ENCODE results near the gene BMP2K. TPM values are rescaled to one million over a fixed set of nuclear protein-coding genes. Genes with fewer than 3 reads are reported as not detected.

The BMP2K gene
- total and polyA plus RNA-seq, 2 of the 8 experiments (the other 6 are each of a cell fraction or from before 2014, with no cell fraction given): 15.6 to 24.1 TPM

GRCh38 chr4:78758085-78758484 lies 18.1 kb upstream of the BMP2K start:
- Histone ChIP-seq H2BK20ac (ENCODE audit: low read length) (no peak overlapping the region), H3K27ac (ENCODE audit: low read depth, low read length) (no peak overlapping the region), H3K79me2 (ENCODE audit: control insufficient read depth in 1 of 2, insufficient read depth in 2 of 2, low read length in 2 of 2) (no peaks in the 10 kb centered on the region), H4K20me1 (replicated peaks in 1 of 2; ENCODE audit: control insufficient read depth in 1 of 2, insufficient read depth in 2 of 2, low read length in 2 of 2) (no peaks in the 10 kb centered on the region), H2AK5ac (ENCODE audit: low read depth, low read length) (no peak overlapping the region), H2BK5ac (ENCODE audit: low read depth, low read length) (no peak overlapping the region), H2BK12ac (ENCODE audit: low read depth, low read length) (no peak overlapping the region), H2AFZ (ENCODE audit: low read length) (no peak overlapping the region), H2BK15ac (ENCODE audit: low read length) (no peak overlapping the region), H3K79me1 (ENCODE audit: low read depth, low read length) (no peaks in the 10 kb centered on the region), H3K9ac (replicated peaks in 1 of 4; ENCODE audit: extremely low read depth in 1 of 4, low read depth in 3 of 4, low read length in 3 of 4) (no peak overlapping the region), H3K23ac (ENCODE audit: insufficient read length) (no peak overlapping the region), H4K8ac (ENCODE audit: extremely low read depth, insufficient read depth, low read length) (no peak overlapping the region), H3K56ac (replicated peaks; ENCODE audit: insufficient read length, low read depth, low read length) (no peak overlapping the region), H3K4ac (replicated peaks; ENCODE audit: insufficient read length, low read depth, low read length) (no peak overlapping the region), H3K14ac (ENCODE audit: insufficient read length) (no peak overlapping the region), H3K4me1 (replicated peaks in 1 of 4; ENCODE audit: control insufficient read depth in 3 of 4, insufficient read depth in 4 of 4, low read length in 3 of 4) (no peaks in the 10 kb centered on the region), H3K9me3 (ENCODE audit: insufficient read depth in 2 of 2, low read depth in 1 of 2, low read length in 1 of 2) (no peaks in the 10 kb centered on the region), H3K4me2 (ENCODE audit: insufficient read depth in 1 of 2, low read depth in 2 of 2, low read length in 2 of 2) (no peak overlapping the region), H3K23me2 (ENCODE audit: low read depth, low read length) (no peaks in the 10 kb centered on the region), H4K5ac (ENCODE audit: insufficient read length, low read depth, low read length) (no peak overlapping the region), H3K27me3 (replicated peaks in 1 of 4; ENCODE audit: control insufficient read depth in 3 of 4, extremely low read depth in 1 of 4, insufficient read depth in 3 of 4, low read length in 3 of 4) (no peaks in the 10 kb centered on the region), H3K4me3 (ENCODE audit: extremely low read depth in 1 of 4, insufficient read depth in 2 of 4, low read depth in 3 of 4, low read length in 4 of 4) (no peak overlapping the region), H3K18ac (ENCODE audit: extremely low read depth, low read length) (no peak overlapping the region), H3K36me3 (ENCODE audit: control insufficient read depth in 2 of 4, insufficient read depth in 4 of 4, low read length in 3 of 4) (no peaks in the 10 kb centered on the region), H4K91ac (replicated peaks; ENCODE audit: insufficient read length, low read length) (no peak overlapping the region), H2BK120ac (replicated peaks; ENCODE audit: low read depth, low read length) (no peak overlapping the region)
- CTCF ChIA-PET (ENCODE audit: partially characterized antibody): no interaction called here
- FAIRE-seq: no peak
- POLR2A ChIA-PET (ENCODE audit: partially characterized antibody): no interaction called here
- no peak for DNase-seq (ENCODE audit: low read depth in 1 of 2, low spot score in 2 of 2)
- WGBS, 2 experiments (ENCODE audit: extremely low coverage in 1 of 2, insufficient coverage in 1 of 2, insufficient read length in 1 of 2, insufficient replicate concordance in 2 of 2, low coverage in 1 of 2, low lambda C conversion rate in 2 of 2, missing lambda C conversion rate in 1 of 2): 89% methylated on average over 1 of the region's 1 CpG; no CpG with 5 or more reads in 1 of the 2 experiments
- TF ChIP-seq ZNF274 (IDR thresholded peaks at IDR 0.05; ENCODE audit: borderline replicate concordance, extremely low read depth, low read length): no peak
- TF ChIP-seq, protein P1, sequence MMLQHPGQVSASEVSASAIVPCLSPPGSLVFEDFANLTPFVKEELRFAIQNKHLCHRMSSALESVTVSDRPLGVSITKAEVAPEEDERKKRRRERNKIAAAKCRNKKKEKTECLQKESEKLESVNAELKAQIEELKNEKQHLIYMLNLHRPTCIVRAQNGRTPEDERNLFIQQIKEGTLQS (IDR thresholded peaks at IDR 0.05; ENCODE audit: insufficient read depth, low read depth, low read length): no peak
- TF ChIP-seq ATF2 (IDR thresholded peaks at IDR 0.05; ENCODE audit: low read length): no peak
- TF ChIP-seq CBX5 (IDR thresholded peaks at IDR 0.05; ENCODE audit: low read depth, low read length): no peak
- TF ChIP-seq TAF7 (optimal IDR thresholded peaks at IDR 0.05; ENCODE audit: borderline replicate concordance, low read depth, low read length): no peak
- no peak for TF ChIP-seq HDAC6 (IDR thresholded peaks at IDR 0.05; ENCODE audit: low read depth, low read length)
- no peak for TF ChIP-seq E2F6 (IDR thresholded peaks at IDR 0.05)
